Measurements from ENCODE around the gene WDR62.
"Not testable (repeated sequence)": the region's sequence is repeated elsewhere in the genome, so short reads cannot be mapped to it uniquely, and the experiment has no call there.

Gene WDR62

GRCh38 chr19:36113425-36113824, 58.7 kb downstream of the WDR62 start:
- DNase-seq, result no peak

GRCh38 chr19:36113894-36114720, 59.4 kb downstream of the WDR62 start:
- DNase-seq, result peak; percentile 19

- peak; percentile 99 for DNase-seq
These were observed 60.2 kb downstream of the WDR62 start, which contains the start of gene POLR2I for GRCh38 chr19:36114721-36115452. Gene POLR2I, minus strand, starts transcription at chr19:36114875. Its CDS starts 19 bp downstream, at chr19:36114856.

- DNase-seq, result peak; percentile 53
These were observed 61.0 kb downstream of the WDR62 start, which contains the start of gene TBCB for GRCh38 chr19:36115453-36116343. Gene TBCB, plus strand, starts transcription at chr19:36115468. Its CDS starts 93 bp downstream, at chr19:36115561.

GRCh38 chr19:36116344-36116637, 61.6 kb downstream of the WDR62 start:
- no peak for DNase-seq

GRCh38 chr19:36120092-36120983, 65.6 kb downstream of the WDR62 start:
- no peak for DNase-seq

GRCh38 chr19:36120984-36121358, 66.3 kb downstream of the WDR62 start:
- DNase-seq, result no peak

- no peak for DNase-seq
These were observed 66.9 kb downstream of the WDR62 start for GRCh38 chr19:36121486-36122124.

GRCh38 chr19:36125557-36125956, 70.9 kb downstream of the WDR62 start:
- DNase-seq, result no peak

GRCh38 chr19:36128392-36128736, 73.7 kb downstream of the WDR62 start:
- no peak for DNase-seq

GRCh38 chr19:36131221-36131620, 76.5 kb downstream of the WDR62 start:
- not testable (repeated sequence) for DNase-seq

GRCh38 chr19:36134867-36135266, 80.2 kb downstream of the WDR62 start:
- not testable (repeated sequence) for DNase-seq

GRCh38 chr19:36136964-36137686, 82.4 kb downstream of the WDR62 start:
- no peak for DNase-seq

- DNase-seq, result no peak
These were observed 84.4 kb downstream of the WDR62 start for GRCh38 chr19:36139120-36139472.

GRCh38 chr19:36139473-36140303, 85.0 kb downstream of the WDR62 start, which contains the start of gene CAPNS1:
Gene CAPNS1, plus strand, starts transcription at chr19:36140066. Its CDS starts 946 bp downstream, at chr19:36141012.
- peak; percentile 95 for DNase-seq

- DNase-seq, result peak; percentile 65
These were observed 85.8 kb downstream of the WDR62 start for GRCh38 chr19:36140304-36141038.

- peak; percentile 81 for DNase-seq
These were observed 86.6 kb downstream of the WDR62 start for GRCh38 chr19:36141039-36141927.

- no peak for DNase-seq
These were observed 87.3 kb downstream of the WDR62 start for GRCh38 chr19:36142046-36142445.

Data from retina (tissue), 1 donor.